ENCODE data around the gene CACUL1.

The CACUL1 gene

DNA sequence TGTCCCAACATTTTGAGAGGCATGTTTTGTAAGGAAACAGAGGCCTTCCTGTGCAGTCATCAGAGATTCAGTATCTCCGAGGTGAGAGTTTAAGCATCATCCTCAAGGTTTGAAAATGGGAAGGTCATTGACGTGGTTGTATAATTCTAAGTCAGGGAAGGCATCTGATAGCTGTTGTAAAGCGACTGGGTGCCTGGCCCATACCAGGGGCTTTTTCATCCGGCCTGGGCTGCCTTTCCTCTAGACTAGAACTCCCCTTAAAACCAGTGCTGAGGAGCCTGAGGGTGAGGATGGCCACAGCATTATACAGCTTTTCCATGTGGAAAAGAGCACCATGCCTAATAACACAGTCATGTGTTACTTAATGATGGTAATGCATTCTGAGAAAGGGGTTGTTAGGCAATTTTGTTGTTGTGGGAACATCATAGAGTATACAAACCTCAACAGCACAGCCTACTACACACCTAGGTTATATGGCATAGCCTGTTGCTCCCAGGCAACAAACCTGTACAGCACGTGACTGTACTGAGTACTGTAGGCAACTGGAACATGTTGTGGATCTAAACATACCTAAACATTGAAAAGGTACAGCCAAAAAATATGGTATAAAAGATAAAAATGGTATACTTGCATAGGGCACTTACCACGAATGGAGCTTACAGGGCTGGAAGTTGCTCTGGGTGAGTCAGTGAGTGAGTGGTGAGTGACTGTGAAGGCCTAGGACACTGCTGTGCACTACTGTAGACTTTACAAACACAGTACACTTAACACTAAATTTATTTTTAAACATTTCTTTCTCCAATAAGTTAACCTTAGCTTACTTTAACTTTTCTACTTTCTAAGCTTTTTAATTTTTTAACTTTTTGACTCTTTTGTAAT, 13.5 kb upstream of the CACUL1 start:
- TF ChIP-seq, protein P1, sequence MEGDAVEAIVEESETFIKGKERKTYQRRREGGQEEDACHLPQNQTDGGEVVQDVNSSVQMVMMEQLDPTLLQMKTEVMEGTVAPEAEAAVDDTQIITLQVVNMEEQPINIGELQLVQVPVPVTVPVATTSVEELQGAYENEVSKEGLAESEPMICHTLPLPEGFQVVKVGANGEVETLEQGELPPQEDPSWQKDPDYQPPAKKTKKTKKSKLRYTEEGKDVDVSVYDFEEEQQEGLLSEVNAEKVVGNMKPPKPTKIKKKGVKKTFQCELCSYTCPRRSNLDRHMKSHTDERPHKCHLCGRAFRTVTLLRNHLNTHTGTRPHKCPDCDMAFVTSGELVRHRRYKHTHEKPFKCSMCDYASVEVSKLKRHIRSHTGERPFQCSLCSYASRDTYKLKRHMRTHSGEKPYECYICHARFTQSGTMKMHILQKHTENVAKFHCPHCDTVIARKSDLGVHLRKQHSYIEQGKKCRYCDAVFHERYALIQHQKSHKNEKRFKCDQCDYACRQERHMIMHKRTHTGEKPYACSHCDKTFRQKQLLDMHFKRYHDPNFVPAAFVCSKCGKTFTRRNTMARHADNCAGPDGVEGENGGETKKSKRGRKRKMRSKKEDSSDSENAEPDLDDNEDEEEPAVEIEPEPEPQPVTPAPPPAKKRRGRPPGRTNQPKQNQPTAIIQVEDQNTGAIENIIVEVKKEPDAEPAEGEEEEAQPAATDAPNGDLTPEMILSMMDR (IDR thresholded peaks at IDR 0.05; ENCODE audit: insufficient read depth, low read depth, low read length, missing control alignments): no peak
- DNase-seq (ENCODE audit: low read depth): no peak
- H3K4me3 ChIP-seq (ENCODE audit: low read depth, low read length): no peak overlapping the region

DNA sequence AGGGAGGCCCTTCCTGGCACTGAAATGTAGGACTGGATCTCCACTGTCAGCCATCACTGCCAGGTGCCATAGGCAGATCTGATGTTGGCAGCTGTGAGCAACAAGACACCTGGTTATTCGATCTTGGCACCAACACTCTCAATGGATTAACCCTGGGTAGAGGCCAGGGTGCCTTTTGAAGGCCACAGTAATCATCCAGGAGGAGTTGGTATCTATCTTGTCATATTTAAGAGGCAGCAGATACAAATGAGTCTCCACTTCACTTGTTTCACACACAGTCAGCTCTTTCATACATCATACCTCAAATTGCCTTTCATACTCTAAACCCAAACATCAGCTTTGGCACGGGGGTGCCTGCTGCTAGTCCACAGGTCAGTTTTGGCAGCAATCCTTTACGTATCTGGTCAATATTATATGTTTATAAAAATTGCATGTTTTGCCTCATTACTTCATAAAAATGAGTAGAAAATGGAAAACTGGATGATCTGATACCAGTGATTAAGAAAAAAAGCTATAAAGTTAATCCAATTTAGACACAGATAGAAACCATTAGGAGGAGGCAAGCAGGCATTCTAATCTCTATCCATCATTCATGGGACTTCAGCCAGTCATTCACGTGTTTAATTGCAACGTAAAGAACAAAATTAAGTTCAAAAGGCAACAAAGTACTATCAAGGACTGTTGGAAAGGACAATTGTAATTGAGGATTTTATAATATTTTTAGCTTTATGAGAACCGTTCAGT, 12.7 kb upstream of the CACUL1 start:
- no peak overlapping the region for H3K4me3 ChIP-seq (ENCODE audit: low read depth, low read length)
- DNase-seq (ENCODE audit: low read depth): no peak
- TF ChIP-seq, protein P1 (IDR thresholded peaks at IDR 0.05; ENCODE audit: insufficient read depth, low read depth, low read length, missing control alignments): no peak

DNA sequence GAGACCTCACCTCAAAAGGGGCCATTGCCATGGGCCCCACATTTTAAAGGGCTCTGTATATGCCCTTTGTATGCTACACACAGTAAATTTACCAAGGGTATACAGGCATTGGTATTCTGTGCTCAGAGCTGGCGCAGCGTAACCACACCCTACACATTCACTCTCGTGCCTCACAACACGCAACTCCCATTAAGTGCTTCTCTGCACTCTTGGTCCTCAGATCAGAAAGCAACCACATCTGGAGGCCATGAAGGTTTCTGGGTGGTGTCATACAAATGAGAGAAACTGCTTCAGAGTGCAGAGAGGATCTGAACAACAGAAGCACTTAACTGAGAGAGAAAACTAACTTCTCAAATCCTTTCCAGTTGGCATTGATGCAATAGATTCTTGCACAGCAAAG, 9.4 kb upstream of the CACUL1 start:
- TF ChIP-seq, protein P1 (IDR thresholded peaks at IDR 0.05; ENCODE audit: insufficient read depth, low read depth, low read length, missing control alignments): no peak
- DNase-seq (ENCODE audit: low read depth): no peak
- no peak overlapping the region for H3K4me3 ChIP-seq (ENCODE audit: low read depth, low read length)

DNA sequence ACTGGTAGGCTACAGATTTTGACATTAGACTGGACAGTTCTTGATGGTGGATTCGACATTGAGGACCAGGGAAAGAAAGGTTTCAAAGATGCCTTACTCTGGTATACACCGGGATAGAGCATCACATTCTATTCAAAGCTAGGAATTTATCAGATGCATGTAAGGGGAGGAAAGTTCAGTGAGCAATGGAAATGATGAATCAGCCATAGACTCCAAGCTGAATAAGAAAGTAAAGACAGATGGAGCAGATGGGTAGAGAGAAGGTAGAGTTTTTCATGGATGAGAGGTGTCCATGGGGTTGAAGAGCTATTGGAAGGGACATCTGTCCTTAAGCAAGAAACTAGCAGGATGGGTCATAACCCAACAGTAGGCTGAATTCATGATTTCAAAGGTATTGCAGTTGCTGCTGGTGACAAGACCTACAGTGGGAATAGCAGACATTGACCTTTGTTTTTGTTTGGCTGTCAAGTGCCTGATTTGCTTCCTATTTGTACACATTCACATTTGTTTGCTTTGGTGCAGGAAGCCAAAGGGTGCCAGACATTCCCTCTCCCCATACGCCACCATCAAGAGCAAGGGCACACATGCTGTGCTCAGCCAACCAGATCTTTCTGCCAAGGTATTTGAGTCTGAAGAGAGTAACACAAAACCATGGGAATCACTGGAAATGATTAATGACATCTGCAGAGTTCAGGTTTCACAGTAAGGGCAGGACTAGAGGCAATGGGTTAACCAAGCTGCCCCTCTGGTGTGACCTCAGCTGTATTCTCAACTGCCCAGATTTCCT, 8.6 kb upstream of the CACUL1 start:
- no peak overlapping the region for H3K4me3 ChIP-seq (ENCODE audit: low read depth, low read length)
- no peak for DNase-seq (ENCODE audit: low read depth)
- TF ChIP-seq, protein P1 (IDR thresholded peaks at IDR 0.05; ENCODE audit: insufficient read depth, low read depth, low read length, missing control alignments): no peak

DNA sequence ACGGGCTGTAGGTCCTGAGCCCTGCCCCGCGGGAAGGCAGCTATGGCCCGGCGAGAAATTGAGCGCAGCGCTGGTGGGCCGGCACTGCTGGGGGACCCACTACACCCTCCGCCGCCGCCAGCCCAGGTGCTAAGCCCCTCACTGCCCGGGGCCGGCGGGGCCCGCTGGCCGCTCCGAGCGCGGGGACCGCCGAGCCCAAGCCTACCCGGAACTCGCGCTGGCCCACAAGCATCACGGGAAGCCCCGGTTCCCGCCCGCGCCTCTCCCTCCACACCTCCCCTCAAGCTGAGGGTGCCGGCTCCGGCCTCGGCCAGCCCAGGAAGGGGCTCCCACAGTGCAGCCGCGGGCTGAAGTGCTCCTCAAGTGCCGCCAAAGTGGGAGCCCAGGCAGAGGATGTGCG, 5.5 kb upstream of the CACUL1 start:
- DNase-seq (ENCODE audit: low read depth): no peak
- TF ChIP-seq, protein P1 (IDR thresholded peaks at IDR 0.05; ENCODE audit: insufficient read depth, low read depth, low read length, missing control alignments): no peak
- H3K4me3 ChIP-seq (ENCODE audit: low read depth, low read length): no peak overlapping the region

DNA sequence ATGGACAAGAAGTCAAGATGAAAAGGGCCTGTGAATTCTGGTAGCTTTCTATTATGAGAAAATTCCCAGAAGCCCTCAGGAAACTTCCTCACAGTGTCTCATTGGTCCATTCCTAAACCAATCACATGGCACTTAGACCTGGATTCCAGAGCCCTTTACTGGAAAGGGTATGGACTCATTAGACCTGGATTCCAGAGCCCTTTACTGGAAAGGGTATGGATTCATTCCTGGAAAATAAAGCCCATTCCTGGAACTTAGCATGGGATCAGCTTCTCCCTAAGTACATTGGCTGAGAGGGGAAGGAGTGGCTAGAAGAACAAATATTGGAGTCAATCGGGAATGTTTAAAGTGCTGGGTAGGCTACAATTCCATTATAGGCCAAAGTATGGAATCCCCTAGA, 3.7 kb upstream of the CACUL1 start:
- no peak overlapping the region for H3K4me3 ChIP-seq (ENCODE audit: low read depth, low read length)
- no peak for DNase-seq (ENCODE audit: low read depth)
- TF ChIP-seq, protein P1 (IDR thresholded peaks at IDR 0.05; ENCODE audit: insufficient read depth, low read depth, low read length, missing control alignments): no peak
